GM23338 (cell line): Measurements from ENCODE around the gene MIDN. TPM values are rescaled to one million over a fixed set of nuclear protein-coding genes. Genes with fewer than 3 reads are reported as not detected.

Source experiments
- ATAC-seq: fragments of 200-7000 bp; cut with Tn5 transposase; 3 replicates; pipeline ENCODE4 v1.9.1; 2020
- DNase-seq: peaks from one replicate; pipeline ENCODE4 v3.0.0-alpha.2; 2015; ENCODE audit warnings: low spot score
- H2AFZ ChIP-seq: fragments of 200-600 bp; sonication (generic); 2 replicates; pipeline ENCODE4 v1.8.0; 2016; ENCODE audit warnings: antibody characterized with exemption, mild to moderate bottlenecking, moderate library complexity
- H3F3A ChIP-seq: fragments of 200-600 bp; sonication (generic); replicated peaks from 2 replicates; pipeline ENCODE4 v1.8.0; 2017; ENCODE audit warnings: antibody characterized with exemption, mixed run types, low read depth
- H3K27ac ChIP-seq: fragments of 200-600 bp; sonication (generic); 2 replicates; pipeline ENCODE4 v1.6.1; 2016; ENCODE audit warnings: low read depth
- H3K27me3 ChIP-seq: fragments of 200-600 bp; sonication (generic); 2 replicates; pipeline ENCODE4 v1.8.0; 2016; ENCODE audit warnings: mild to moderate bottlenecking, mixed run types, moderate library complexity; ENCODE audit not compliant: insufficient read depth
- H3K36me3 ChIP-seq: fragments of 200-600 bp; sonication (generic); 2 replicates; pipeline ENCODE4 v1.8.0; 2016; ENCODE audit warnings: mild to moderate bottlenecking; ENCODE audit not compliant: insufficient read depth
- H3K4me1 ChIP-seq: fragments of 200-600 bp; sonication (generic); 2 replicates; pipeline ENCODE4 v1.8.0; 2016; ENCODE audit warnings: mild to moderate bottlenecking, moderate library complexity; ENCODE audit not compliant: insufficient read depth
- H3K4me2 ChIP-seq: fragments of 200-600 bp; sonication (generic); 2 replicates; pipeline ENCODE4 v1.7.1; 2017; ENCODE audit warnings: mixed run types
- H3K4me3 ChIP-seq: fragments of 200-600 bp; sonication (generic); 2 replicates; pipeline ENCODE4 v1.6.1; 2016; ENCODE audit warnings: mixed run types
- H3K79me2 ChIP-seq: fragments of 200-600 bp; sonication (generic); replicated peaks from 2 replicates; pipeline ENCODE4 v1.8.0; 2017; ENCODE audit warnings: mild to moderate bottlenecking; ENCODE audit not compliant: insufficient read depth
- H3K9me2 ChIP-seq: fragments of 200-600 bp; sonication (generic); 2 replicates; pipeline ENCODE4 v1.8.0; 2017; ENCODE audit not compliant: insufficient read depth
- H4K20me1 ChIP-seq: fragments of 200-600 bp; sonication (generic); replicated peaks from 2 replicates; pipeline ENCODE4 v1.8.0; 2017; ENCODE audit warnings: mild to moderate bottlenecking; ENCODE audit not compliant: insufficient read depth
- H3K27ac Mint-ChIP-seq: 2 replicates; pipeline ENCODE4 v1.8.0; 2020; ENCODE audit warnings: inconsistent platforms, mild to moderate bottlenecking, moderate library complexity, mixed read lengths
- H3K27me3 Mint-ChIP-seq: 3 replicates; pipeline ENCODE4 v1.8.0; 2022; ENCODE audit warnings: low read depth, mild to moderate bottlenecking, moderate library complexity, mixed read lengths, inconsistent platforms; ENCODE audit not compliant: insufficient read depth, poor library complexity
- H3K36me3 Mint-ChIP-seq: 3 replicates; pipeline ENCODE4 v1.8.0; 2021; ENCODE audit warnings: low read depth, mild to moderate bottlenecking, inconsistent platforms, moderate library complexity, mixed read lengths
- H3K4me1 Mint-ChIP-seq: 3 replicates; pipeline ENCODE4 v1.8.0; 2020; ENCODE audit warnings: mild to moderate bottlenecking, inconsistent platforms, mixed read lengths
- H3K4me3 Mint-ChIP-seq: 3 replicates; pipeline ENCODE4 v1.8.0; 2021; ENCODE audit warnings: moderate library complexity, mild to moderate bottlenecking, inconsistent platforms, mixed read lengths
- H3K9me3 Mint-ChIP-seq: 3 replicates; pipeline ENCODE4 v1.8.0; 2020; ENCODE audit warnings: moderate library complexity, mild to moderate bottlenecking, inconsistent platforms, mixed read lengths
- CREB1 ChIP-seq: fragments of 250-450 bp; sonication (Bioruptor Pico); IDR thresholded peaks from 2 replicates; pipeline ENCODE4 v1.5.0; 2020; ENCODE audit warnings: low read depth, mild to moderate bottlenecking, moderate library complexity
- EZH2 ChIP-seq: fragments of 200-600 bp; sonication (generic); IDR thresholded peaks from one replicate; pipeline ENCODE4 v1.8.0; 2017; ENCODE audit warnings: antibody characterized with exemption, mild to moderate bottlenecking, low read depth; ENCODE audit not compliant: unreplicated experiment
- EZH2phosphoT487 ChIP-seq: fragments of 200-600 bp; sonication (generic); IDR thresholded peaks from one replicate; pipeline ENCODE4 v1.8.1; 2018; ENCODE audit warnings: antibody characterized with exemption; ENCODE audit not compliant: unreplicated experiment
- JUNB ChIP-seq: IDR thresholded peaks from one replicate; pipeline ENCODE4 v1.6.1; 2016; ENCODE audit warnings: antibody characterized with exemption; ENCODE audit not compliant: unreplicated experiment
- STAT1 ChIP-seq: IDR thresholded peaks from one replicate; pipeline ENCODE4 v1.6.1; 2016; ENCODE audit warnings: antibody characterized with exemption; ENCODE audit not compliant: unreplicated experiment
- polyA plus RNA-seq: library from polyadenylated mRNA; unstranded; fragments of >200 nt; fragmentation: Nextera tagmentation; extraction: Ambion mirVana; gene quantifications from 2 replicates; pipeline ENCODE4 v1.2.1, GENCODE V29; 2016
- total RNA-seq: library from RNA; depleted of rRNA; stranded (reverse); fragments of >200 nt; shearing (Covaris generic); gene quantifications from 2 replicates; pipeline ENCODE4 v1.2.3, GENCODE V29; 2014
- TF ChIP-seq, protein P1 (sequence below): IDR thresholded peaks from one replicate; pipeline ENCODE4 v1.6.1; 2018; ENCODE audit warnings: antibody characterized with exemption; ENCODE audit not compliant: unreplicated experiment
- TF ChIP-seq, protein P2 (sequence below), 2 experiments: fragments of 200-600 bp in 1 of 2; sonication (generic) in 1 of 2; conservative IDR thresholded peaks; 2 replicates each; pipeline versions ENCODE4 v1.5.1 to v1.6.1; 2016 to 2017; ENCODE audit warnings: antibody characterized with exemption in 2 of 2, low read depth in 2 of 2, mild to moderate bottlenecking in 2 of 2, moderate library complexity in 1 of 2
- TF ChIP-seq, protein P3 (sequence below): IDR thresholded peaks from 2 replicates; pipeline ENCODE4 v1.6.1; 2016; ENCODE audit warnings: antibody characterized with exemption

MIDN gene
- total and polyA plus RNA-seq, 2 experiments from 2014 or later: 28.6 to 113 TPM

DNA sequence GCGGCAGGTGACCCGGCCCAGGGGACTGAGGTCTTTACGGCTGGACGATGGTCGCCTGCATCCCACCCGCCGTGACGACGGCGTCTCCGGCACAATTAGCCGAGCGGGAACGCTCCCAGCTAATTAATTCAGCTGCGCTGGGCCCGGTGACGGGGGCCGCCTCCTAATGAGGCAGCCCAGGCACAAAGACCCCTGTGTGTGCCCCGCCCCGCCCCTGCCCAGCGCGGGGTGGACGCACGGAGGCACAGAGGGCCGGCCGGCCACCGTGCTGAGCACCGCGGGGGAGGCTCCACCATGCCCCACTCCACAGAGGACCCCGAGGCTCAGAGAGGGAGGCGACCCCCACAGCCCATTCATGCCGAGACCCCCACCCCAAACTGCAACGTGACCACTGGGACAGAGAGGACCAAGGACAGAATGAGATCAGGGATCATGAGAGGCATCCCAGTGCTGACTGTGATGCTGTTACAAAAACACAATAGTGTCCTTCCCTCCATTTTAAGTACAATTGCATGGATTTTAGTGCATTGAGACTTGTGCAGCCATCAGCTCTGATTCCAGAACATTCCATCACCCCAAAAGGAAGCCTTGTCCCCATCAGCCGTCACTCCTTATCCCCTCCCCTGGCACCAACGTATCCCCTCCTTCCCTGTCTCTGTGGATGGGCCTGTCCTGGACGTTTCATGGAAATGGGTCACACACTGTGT is 54.3 kb downstream of the MIDN start (continued):
- TF ChIP-seq, protein P1, sequence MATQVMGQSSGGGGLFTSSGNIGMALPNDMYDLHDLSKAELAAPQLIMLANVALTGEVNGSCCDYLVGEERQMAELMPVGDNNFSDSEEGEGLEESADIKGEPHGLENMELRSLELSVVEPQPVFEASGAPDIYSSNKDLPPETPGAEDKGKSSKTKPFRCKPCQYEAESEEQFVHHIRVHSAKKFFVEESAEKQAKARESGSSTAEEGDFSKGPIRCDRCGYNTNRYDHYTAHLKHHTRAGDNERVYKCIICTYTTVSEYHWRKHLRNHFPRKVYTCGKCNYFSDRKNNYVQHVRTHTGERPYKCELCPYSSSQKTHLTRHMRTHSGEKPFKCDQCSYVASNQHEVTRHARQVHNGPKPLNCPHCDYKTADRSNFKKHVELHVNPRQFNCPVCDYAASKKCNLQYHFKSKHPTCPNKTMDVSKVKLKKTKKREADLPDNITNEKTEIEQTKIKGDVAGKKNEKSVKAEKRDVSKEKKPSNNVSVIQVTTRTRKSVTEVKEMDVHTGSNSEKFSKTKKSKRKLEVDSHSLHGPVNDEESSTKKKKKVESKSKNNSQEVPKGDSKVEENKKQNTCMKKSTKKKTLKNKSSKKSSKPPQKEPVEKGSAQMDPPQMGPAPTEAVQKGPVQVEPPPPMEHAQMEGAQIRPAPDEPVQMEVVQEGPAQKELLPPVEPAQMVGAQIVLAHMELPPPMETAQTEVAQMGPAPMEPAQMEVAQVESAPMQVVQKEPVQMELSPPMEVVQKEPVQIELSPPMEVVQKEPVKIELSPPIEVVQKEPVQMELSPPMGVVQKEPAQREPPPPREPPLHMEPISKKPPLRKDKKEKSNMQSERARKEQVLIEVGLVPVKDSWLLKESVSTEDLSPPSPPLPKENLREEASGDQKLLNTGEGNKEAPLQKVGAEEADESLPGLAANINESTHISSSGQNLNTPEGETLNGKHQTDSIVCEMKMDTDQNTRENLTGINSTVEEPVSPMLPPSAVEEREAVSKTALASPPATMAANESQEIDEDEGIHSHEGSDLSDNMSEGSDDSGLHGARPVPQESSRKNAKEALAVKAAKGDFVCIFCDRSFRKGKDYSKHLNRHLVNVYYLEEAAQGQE: no peak

DNA sequence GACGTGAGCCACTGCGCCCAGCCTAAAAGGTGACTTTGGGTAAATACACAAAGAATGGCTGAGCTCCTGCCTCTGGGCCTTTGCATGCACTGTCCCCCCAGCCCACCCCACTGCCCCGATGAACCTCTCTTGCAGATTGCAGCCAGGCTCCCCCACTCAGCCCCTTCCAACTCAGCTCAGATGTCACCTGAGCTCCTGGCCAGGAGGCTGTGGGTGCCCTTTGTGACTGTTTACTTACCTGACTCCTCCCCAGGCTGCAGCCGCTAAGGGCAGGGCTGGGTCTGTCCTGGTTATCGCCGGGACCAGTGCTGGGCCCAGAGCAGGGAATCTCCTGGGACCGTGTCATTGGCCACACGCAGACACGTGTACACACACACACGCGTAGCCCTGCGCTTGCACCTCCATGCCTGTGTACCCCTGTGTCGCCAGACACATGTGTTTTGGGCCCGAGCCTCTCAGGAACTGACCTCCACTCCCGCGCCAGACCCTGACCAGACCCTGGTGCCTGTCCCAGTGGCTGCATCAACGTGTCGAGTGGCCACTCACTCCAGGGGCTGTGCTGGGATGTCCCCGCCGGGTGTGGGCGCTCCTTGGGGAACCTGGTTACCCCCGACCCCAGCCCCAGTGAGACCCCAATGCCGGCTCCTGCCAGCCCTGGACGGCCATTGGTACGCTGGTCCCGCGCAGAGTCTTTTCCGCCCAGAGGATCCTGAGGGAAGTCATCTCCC is 56.0 kb downstream of the MIDN start:
- Histone ChIP-seq H3K4me3 (no peak overlapping the region), H3K79me2 (no peaks in the 10 kb centered on the region), H4K20me1 (no peaks in the 10 kb centered on the region), H3K9me2 (no peaks in the 10 kb centered on the region), H3K4me1 (no peaks in the 10 kb centered on the region), H3K27ac (no peak overlapping the region), H3K36me3 (no peaks in the 10 kb centered on the region), H3K4me2 (no peak overlapping the region), H3F3A (peaks cover 4% of the 10 kb centered on the region; the same call in 1 of the 2 replicates), H2AFZ (no peak overlapping the region), H3K27me3 (no peaks in the 10 kb centered on the region)
- Mint-ChIP-seq H3K4me1 (no peaks in the 10 kb centered on the region), H3K27ac (no peak overlapping the region), H3K27me3 (peaks cover 8% of the 10 kb centered on the region), H3K9me3 (no peaks in the 10 kb centered on the region), H3K4me3 (no peak overlapping the region), H3K36me3 (no peaks in the 10 kb centered on the region)
- ATAC-seq (peak; percentile 74), DNase-seq (no peak)
- TF ChIP-seq, protein P1: no peak
- TF ChIP-seq, protein P2, sequence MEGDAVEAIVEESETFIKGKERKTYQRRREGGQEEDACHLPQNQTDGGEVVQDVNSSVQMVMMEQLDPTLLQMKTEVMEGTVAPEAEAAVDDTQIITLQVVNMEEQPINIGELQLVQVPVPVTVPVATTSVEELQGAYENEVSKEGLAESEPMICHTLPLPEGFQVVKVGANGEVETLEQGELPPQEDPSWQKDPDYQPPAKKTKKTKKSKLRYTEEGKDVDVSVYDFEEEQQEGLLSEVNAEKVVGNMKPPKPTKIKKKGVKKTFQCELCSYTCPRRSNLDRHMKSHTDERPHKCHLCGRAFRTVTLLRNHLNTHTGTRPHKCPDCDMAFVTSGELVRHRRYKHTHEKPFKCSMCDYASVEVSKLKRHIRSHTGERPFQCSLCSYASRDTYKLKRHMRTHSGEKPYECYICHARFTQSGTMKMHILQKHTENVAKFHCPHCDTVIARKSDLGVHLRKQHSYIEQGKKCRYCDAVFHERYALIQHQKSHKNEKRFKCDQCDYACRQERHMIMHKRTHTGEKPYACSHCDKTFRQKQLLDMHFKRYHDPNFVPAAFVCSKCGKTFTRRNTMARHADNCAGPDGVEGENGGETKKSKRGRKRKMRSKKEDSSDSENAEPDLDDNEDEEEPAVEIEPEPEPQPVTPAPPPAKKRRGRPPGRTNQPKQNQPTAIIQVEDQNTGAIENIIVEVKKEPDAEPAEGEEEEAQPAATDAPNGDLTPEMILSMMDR (conservative IDR thresholded peaks at IDR 0.05; ENCODE audit: low read depth in 2 of 2): no peak
- TF ChIP-seq EZH2phosphoT487 (no peak), EZH2 (no peak), CREB1 (CRISPR knock-in tag) (no peak), STAT1 (no peak), JUNB (no peak)
- TF ChIP-seq, protein P3, sequence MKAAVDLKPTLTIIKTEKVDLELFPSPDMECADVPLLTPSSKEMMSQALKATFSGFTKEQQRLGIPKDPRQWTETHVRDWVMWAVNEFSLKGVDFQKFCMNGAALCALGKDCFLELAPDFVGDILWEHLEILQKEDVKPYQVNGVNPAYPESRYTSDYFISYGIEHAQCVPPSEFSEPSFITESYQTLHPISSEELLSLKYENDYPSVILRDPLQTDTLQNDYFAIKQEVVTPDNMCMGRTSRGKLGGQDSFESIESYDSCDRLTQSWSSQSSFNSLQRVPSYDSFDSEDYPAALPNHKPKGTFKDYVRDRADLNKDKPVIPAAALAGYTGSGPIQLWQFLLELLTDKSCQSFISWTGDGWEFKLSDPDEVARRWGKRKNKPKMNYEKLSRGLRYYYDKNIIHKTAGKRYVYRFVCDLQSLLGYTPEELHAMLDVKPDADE: no peak
